ENCODE results near the gene CUL1. TPM values are rescaled to one million over a fixed set of nuclear protein-coding genes. Genes with fewer than 3 reads are reported as not detected.

Gene CUL1
- total RNA-seq, 1 experiment from 2014 or later = 72.3 TPM

GRCh38 chr7:148750442-148751355 is 52.0 kb downstream of the CUL1 start:
- Histone ChIP-seq H4K5ac (ENCODE audit: insufficient read length, low read depth, low read length) (no peak overlapping the region), H3K23me2 (ENCODE audit: insufficient read length, low read depth, low read length, poor library complexity, severe bottlenecking) (no peaks in the 10 kb centered on the region), H4K8ac (replicated peaks; ENCODE audit: insufficient read length, low read depth, low read length) (no peak overlapping the region), H3K9me3 (ENCODE audit: control insufficient read depth, low read depth, low read length) (no peaks in the 10 kb centered on the region), H2BK12ac (ENCODE audit: insufficient read length, low read depth, low read length) (no peak overlapping the region), H2AFZ (ENCODE audit: low read length) (no peak overlapping the region), H2BK5ac (ENCODE audit: insufficient read length, low read length) (no peak overlapping the region), H3K79me1 (ENCODE audit: insufficient read depth, low read depth, low read length, poor library complexity, severe bottlenecking) (peaks cover 3% of the 10 kb centered on the region), H3K23ac (ENCODE audit: insufficient read length, low read depth, low read length) (no peak overlapping the region), H3K27ac (ENCODE audit: insufficient read length, low read depth, low read length) (no peak overlapping the region), H3K79me2 (ENCODE audit: insufficient read depth, low read length) (peaks cover 3% of the 10 kb centered on the region; the same call in 1 of the 2 replicates), H3K4me1 (ENCODE audit: insufficient read depth, low read length) (peaks cover 4% of the 10 kb centered on the region; the same call in 1 of the 2 replicates), H3K18ac (ENCODE audit: insufficient read length, low read depth, low read length) (no peak overlapping the region), H3T11ph (ENCODE audit: low read length) (no peak overlapping the region), H2BK15ac (ENCODE audit: low read depth, low read length) (no peak overlapping the region), H4K20me1 (ENCODE audit: control insufficient read depth, insufficient read depth, insufficient read length) (no peaks in the 10 kb centered on the region), H3K14ac (ENCODE audit: insufficient read depth, low read length) (no peak overlapping the region), H2BK120ac (ENCODE audit: low read depth, low read length, poor library complexity, severe bottlenecking) (no peak overlapping the region), H3K27me3 (ENCODE audit: insufficient read depth, low read length) (no peaks in the 10 kb centered on the region), H4K91ac (ENCODE audit: insufficient read length, low read depth, low read length) (no peak overlapping the region), H2AK5ac (ENCODE audit: insufficient read length, low read length) (no peak overlapping the region), H3K4ac (ENCODE audit: low read depth, low read length) (no peak overlapping the region), H2BK20ac (ENCODE audit: low read depth, low read length, poor library complexity, severe bottlenecking) (no peak overlapping the region), H3K9ac (ENCODE audit: extremely low read depth, insufficient read length, low read length) (no peak overlapping the region), H3K4me2 (ENCODE audit: insufficient read depth, insufficient read length, low read length) (no peak overlapping the region), H3K56ac (ENCODE audit: insufficient read length, low read depth, low read length) (no peak overlapping the region)
- Mint-ChIP-seq H3K9me3 (no peaks in the 10 kb centered on the region), H3K27ac (no peak overlapping the region; a peak in 1 of 7 replicates), H3K4me1 (peaks cover 16 to 20% of the 10 kb centered on the region in 2 experiments), H3K36me3 (ENCODE audit: insufficient read depth in 1 of 3, low read depth in 3 of 3) (peaks cover 16 to 41% (median 24%) of the 10 kb centered on the region in 3 experiments), H3K27me3 (ENCODE audit: low read depth) (no peaks in the 10 kb centered on the region), H3K4me3 (no peak overlapping the region)
- no peak for DNase-seq
- TF ChIP-seq CTCF (conservative IDR thresholded peaks at IDR 0.05) = no peak
- no CpG with 5 or more reads among the region's 8 CpGs for WGBS (ENCODE audit: extremely low coverage, insufficient read length, low lambda C conversion rate)
